GM19468 (cell line): ENCODE data around the gene ZNF750.

Experiments
- ATAC-seq: cut with Tn5 transposase; IDR thresholded peaks from one replicate; pipeline ENCODE4 v1.9.1; 2021; ENCODE audit warnings: mild to moderate bottlenecking, moderate library complexity, moderate number of reproducible peaks; ENCODE audit not compliant: unreplicated experiment; ENCODE audit errors: extremely low read depth

Gene ZNF750

GRCh38 chr17:82836823-82837357 is 2.9 kb downstream of the ZNF750 start:
- no peak for ATAC-seq

- ATAC-seq: no peak
Measured at GRCh38 chr17:82835766-82836512, 3.9 kb downstream of the ZNF750 start.

- no peak for ATAC-seq
Measured at GRCh38 chr17:82835122-82835521, 4.7 kb downstream of the ZNF750 start.

GRCh38 chr17:82832881-82833475 is 6.8 kb downstream of the ZNF750 start:
- ATAC-seq: no peak

GRCh38 chr17:82832411-82832810 is 7.4 kb downstream of the ZNF750 start:
- ATAC-seq: no peak

GRCh38 chr17:82831818-82832200 is 8.0 kb downstream of the ZNF750 start:
- no peak for ATAC-seq

GRCh38 chr17:82831041-82831817 is 8.6 kb downstream of the ZNF750 start:
- ATAC-seq: no peak

- ATAC-seq: no peak
Measured at GRCh38 chr17:82830249-82830661, 9.6 kb downstream of the ZNF750 start.

GRCh38 chr17:82828875-82829487 is 10.8 kb downstream of the ZNF750 start:
- no peak for ATAC-seq

GRCh38 chr17:82826956-82827355 is 12.9 kb downstream of the ZNF750 start:
- no peak for ATAC-seq

GRCh38 chr17:82826211-82826610 is 13.6 kb downstream of the ZNF750 start:
- ATAC-seq: no peak

GRCh38 chr17:82825540-82826124 is 14.2 kb downstream of the ZNF750 start:
- no peak for ATAC-seq

- ATAC-seq: no peak
Measured at GRCh38 chr17:82823004-82823403, 16.8 kb downstream of the ZNF750 start.

- no peak for ATAC-seq
Measured at GRCh38 chr17:82822281-82822680, 17.5 kb downstream of the ZNF750 start.

- no peak for ATAC-seq
Measured at GRCh38 chr17:82821554-82821953, 18.3 kb downstream of the ZNF750 start.

- ATAC-seq: no peak
Measured at GRCh38 chr17:82820278-82821251, 19.3 kb downstream of the ZNF750 start.

- no peak for ATAC-seq
Measured at GRCh38 chr17:82817947-82818346, 21.9 kb downstream of the ZNF750 start.

GRCh38 chr17:82816358-82816757 is 23.5 kb downstream of the ZNF750 start:
- ATAC-seq: no peak

GRCh38 chr17:82815790-82816305 is 24.0 kb downstream of the ZNF750 start:
- ATAC-seq: no peak
